NCI-H2227 (cell line): Measurements from ENCODE around the gene PRAMEF25.
"Not testable (repeated sequence)": the region's sequence is repeated elsewhere in the genome, so short reads cannot be mapped to it uniquely, and the experiment has no call there.

ENCODE experiments used
- DNase-seq: peaks from one replicate; lab custom pipeline; 2025; ENCODE audit not compliant: unreplicated experiment; lab: John Stamatoyannopoulos, UW

Gene PRAMEF25

GRCh38 chr1:13070474-13070873 is at the start of gene PRAMEF25:
Gene PRAMEF25 (plus strand): TSS chr1:13070774. CDS start chr1:13073694, 2,920 bp downstream.
- not testable (repeated sequence) for DNase-seq

GRCh38 chr1:13056475-13056874 is 14.1 kb upstream of the PRAMEF25 start, which contains the start of gene PRAMEF27:
Gene PRAMEF27 (minus strand): TSS chr1:13056575. CDS start chr1:13053659, 2,916 bp downstream.
- DNase-seq: not testable (repeated sequence)

- DNase-seq: not testable (repeated sequence)
Observed at GRCh38 chr1:13116754-13117153, 46.2 kb downstream of the PRAMEF25 start, which contains the start of gene HNRNPCL2. Gene HNRNPCL2 (minus strand): TSS chr1:13116854. CDS start chr1:13116400, 454 bp downstream.
